ENCODE data around the gene TAPBPL. TPM values are rescaled to one million over a fixed set of nuclear protein-coding genes. Genes with fewer than 3 reads are reported as not detected.

The TAPBPL gene
- total RNA-seq, 1 donor from 2014 or later = 64.0 TPM

- H3K4me3 Mint-ChIP-seq = peak overlapping the region; percentile 53
- DNase-seq (no peak), ATAC-seq (ENCODE audit: low read depth) (no peak)
- H3K4me1 Mint-ChIP-seq = peaks cover 71% of the 10 kb centered on the region
- POLR2A ChIA-PET = interaction anchor here (0.7 to 8.6 kb wide), 9 partner anchors 10 to 464 kb away, joined by 4 to 200 read pairs (median 71); partner anchors contain the start of genes CD27, GAPDH, MRPL51 and TAPBPL
- intact Hi-C loops (cut with micrococcal nuclease) = loop anchor here (5.0 to 10.0 kb wide), 3 partner anchors 424 to 1546 kb away; partner anchors contain the start of genes CDCA3, PTPN6 and USP5
- TF ChIP-seq CTCF (IDR thresholded peaks at IDR 0.05) = no peak
- H3K36me3 Mint-ChIP-seq (ENCODE audit: low read depth) = no peaks in the 10 kb centered on the region
- no peaks in the 10 kb centered on the region for H3K27me3 Mint-ChIP-seq
- H3K9me3 Mint-ChIP-seq = no peaks in the 10 kb centered on the region
- CTCF ChIA-PET = interaction anchor here (1.0 to 7.6 kb wide), 3 partner anchors 35 to 111 kb away, joined by 3 to 276 read pairs (median 111); partner anchors contain the start of gene VAMP1
- peak overlapping the region; percentile 99 for H3K27ac Mint-ChIP-seq
Observed at GRCh38 chr12:6428326-6428725, 23.5 kb upstream of the TAPBPL start.

GRCh38 chr12:6430124-6430989 lies 21.5 kb upstream of the TAPBPL start:
- H3K4me3 Mint-ChIP-seq = peak overlapping the region; percentile 58
- H3K36me3 Mint-ChIP-seq (ENCODE audit: low read depth) = no peaks in the 10 kb centered on the region
- POLR2A ChIA-PET = no interaction called here
- intact Hi-C loops (cut with micrococcal nuclease) = no loop called here
- CTCF ChIA-PET = no interaction called here
- H3K27me3 Mint-ChIP-seq = no peaks in the 10 kb centered on the region
- peak overlapping the region; percentile 65 for H3K27ac Mint-ChIP-seq
- peaks cover 72% of the 10 kb centered on the region for H3K4me1 Mint-ChIP-seq
- ATAC-seq (ENCODE audit: low read depth) (no peak), DNase-seq (no peak)
- no peak for TF ChIP-seq CTCF (IDR thresholded peaks at IDR 0.05)
- no peaks in the 10 kb centered on the region for H3K9me3 Mint-ChIP-seq

- DNase-seq (no peak), ATAC-seq (ENCODE audit: low read depth) (peak; percentile 57)
- Mint-ChIP-seq H3K27ac (peak overlapping the region; percentile 78), H3K27me3 (no peaks in the 10 kb centered on the region), H3K4me1 (peaks cover 46% of the 10 kb centered on the region), H3K9me3 (no peaks in the 10 kb centered on the region), H3K4me3 (peak overlapping the region; percentile 24), H3K36me3 (ENCODE audit: low read depth) (no peaks in the 10 kb centered on the region)
- TF ChIP-seq CTCF (IDR thresholded peaks at IDR 0.05) = no peak
- CTCF ChIA-PET = interaction anchor here (1.0 to 2.3 kb wide), 2 partner anchors 10 to 33 kb away, joined by 3 to 8 read pairs; no protein-coding TSS in a partner anchor
- POLR2A ChIA-PET = interaction anchor here (1.1 to 3.7 kb wide), 5 partner anchors 11 to 38 kb away, joined by 3 to 28 read pairs (median 19); partner anchors contain the start of genes CD27 and TAPBPL
- intact Hi-C loops (cut with micrococcal nuclease) = no loop called here
Observed at GRCh38 chr12:6432991-6433390, 18.9 kb upstream of the TAPBPL start.

- ChIA-PET POLR2A (interaction anchor here (0.6 to 3.7 kb wide), 10 partner anchors 7 to 318 kb away, joined by 3 to 28 read pairs (median 10); partner anchors contain the start of genes CD27, MLF2, TAPBPL and VAMP1), CTCF (interaction anchor here (0.7 to 2.3 kb wide), 4 partner anchors 12 to 549 kb away, joined by 3 to 8 read pairs (median 4); no protein-coding TSS in a partner anchor)
- Mint-ChIP-seq H3K4me1 (peaks cover 39% of the 10 kb centered on the region), H3K36me3 (ENCODE audit: low read depth) (no peaks in the 10 kb centered on the region), H3K27me3 (no peaks in the 10 kb centered on the region), H3K4me3 (no peak overlapping the region), H3K27ac (peak overlapping the region; percentile 50), H3K9me3 (no peaks in the 10 kb centered on the region)
- intact Hi-C loops (cut with micrococcal nuclease) = loop anchor here (1.0 kb wide), 1 partner anchor 12 kb away; no protein-coding TSS in a partner anchor
- no peak for TF ChIP-seq CTCF (IDR thresholded peaks at IDR 0.05)
- no peak for DNase-seq
- ATAC-seq (ENCODE audit: low read depth) = peak; percentile 37
Observed at GRCh38 chr12:6434205-6435140, 17.4 kb upstream of the TAPBPL start.

All from activated B cell treated with CpG ODN at 0.5 μM for 24 hours (primary cell).